WTC11 (cell line): Measurements from ENCODE around the gene ERC1.

Experiments
- CBFB ChIP-seq: sonication (generic); formaldehyde crosslinking; IDR thresholded peaks from 2 replicates; pipeline ENCODE4 v1.8.1; 2022; ENCODE audit warnings: mild to moderate bottlenecking, low read depth, missing genetic modification reagents
- CTCF ChIP-seq: fragments of 200-600 bp; IDR thresholded peaks from 2 replicates; pipeline ENCODE4 v1.8.0; 2022; ENCODE audit warnings: antibody characterized with exemption
- FOXP1 ChIP-seq: sonication (generic); formaldehyde crosslinking; IDR thresholded peaks from 2 replicates; pipeline ENCODE4 v1.8.0; 2022; ENCODE audit warnings: missing genetic modification reagents, mild to moderate bottlenecking, moderate library complexity, borderline replicate concordance
- NFYB ChIP-seq: sonication (generic); formaldehyde crosslinking; conservative IDR thresholded peaks from 2 replicates; pipeline ENCODE4 v1.8.0; 2022; ENCODE audit warnings: low read depth, missing genetic modification reagents
- NR1H2 ChIP-seq: sonication (generic); formaldehyde crosslinking; IDR thresholded peaks from 2 replicates; pipeline ENCODE4 v1.9.0; 2021; ENCODE audit warnings: mild to moderate bottlenecking, moderate library complexity, missing genetic modification reagents
- OVOL2 ChIP-seq: fragments of 250-450 bp; sonication (Bioruptor Pico); IDR thresholded peaks from 2 replicates; pipeline ENCODE4 v1.9.0; 2021; ENCODE audit warnings: mild to moderate bottlenecking, borderline replicate concordance
- ZBTB21 ChIP-seq: sonication (generic); formaldehyde crosslinking; IDR thresholded peaks from 2 replicates; pipeline ENCODE4 v1.8.1; 2023; ENCODE audit warnings: mild to moderate bottlenecking, missing genetic modification reagents, borderline replicate concordance
- ZNF121 ChIP-seq: sonication (generic); formaldehyde crosslinking; IDR thresholded peaks from 2 replicates; pipeline ENCODE4 v1.8.0; 2023; ENCODE audit warnings: missing genetic modification reagents
- ZSCAN18 ChIP-seq: fragments of 250-450 bp; sonication (Bioruptor Pico); IDR thresholded peaks from 2 replicates; pipeline ENCODE4 v2.1.2; 2022; ENCODE audit warnings: mild to moderate bottlenecking, moderate library complexity
- TF ChIP-seq, protein P1 (sequence below): sonication (generic); formaldehyde crosslinking; IDR thresholded peaks from 2 replicates; pipeline ENCODE4 v1.8.0; 2022; ENCODE audit warnings: mild to moderate bottlenecking, missing genetic modification reagents
- TF ChIP-seq, protein P2 (sequence below): sonication (generic); formaldehyde crosslinking; IDR thresholded peaks from 2 replicates; pipeline ENCODE4 v1.8.1; 2023; ENCODE audit warnings: mild to moderate bottlenecking, moderate library complexity, missing genetic modification reagents

DNA sequence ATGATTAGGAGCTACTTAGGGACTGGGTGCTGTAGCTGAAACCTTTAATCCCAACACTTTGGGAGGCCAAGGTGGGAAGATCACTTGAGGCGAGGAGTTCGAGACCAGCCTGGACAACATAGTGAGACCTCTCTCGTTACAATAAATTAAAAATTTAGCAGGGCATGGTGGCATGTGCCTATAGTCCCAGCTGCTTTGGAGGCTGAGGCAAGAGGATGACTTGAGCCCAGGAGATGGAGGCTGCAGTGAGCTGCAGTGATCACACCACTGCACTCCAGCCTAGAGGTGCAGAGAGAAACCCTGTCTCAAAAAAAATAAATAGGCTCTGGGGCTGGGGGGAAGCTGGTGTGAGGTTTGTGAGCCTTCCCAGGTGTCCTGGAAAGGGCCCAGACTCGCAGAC, 506.1 kb downstream of the ERC1 start:
- TF ChIP-seq CTCF = no peak
- TF ChIP-seq ZNF121 (CRISPR knock-in tag) = no peak
- no peak for TF ChIP-seq ZBTB21 (CRISPR knock-in tag)
- no peak for TF ChIP-seq NR1H2 (CRISPR knock-in tag)
- TF ChIP-seq CBFB = no peak
- TF ChIP-seq, protein P1, sequence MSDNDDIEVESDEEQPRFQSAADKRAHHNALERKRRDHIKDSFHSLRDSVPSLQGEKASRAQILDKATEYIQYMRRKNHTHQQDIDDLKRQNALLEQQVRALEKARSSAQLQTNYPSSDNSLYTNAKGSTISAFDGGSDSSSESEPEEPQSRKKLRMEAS (CRISPR knock-in tag) = no peak
- no peak for TF ChIP-seq NFYB (CRISPR knock-in tag)
- TF ChIP-seq OVOL2 (CRISPR knock-in tag) = no peak
- TF ChIP-seq FOXP1 (CRISPR knock-in tag) = no peak
- no peak for TF ChIP-seq ZSCAN18 (CRISPR knock-in tag)
- TF ChIP-seq, protein P2, sequence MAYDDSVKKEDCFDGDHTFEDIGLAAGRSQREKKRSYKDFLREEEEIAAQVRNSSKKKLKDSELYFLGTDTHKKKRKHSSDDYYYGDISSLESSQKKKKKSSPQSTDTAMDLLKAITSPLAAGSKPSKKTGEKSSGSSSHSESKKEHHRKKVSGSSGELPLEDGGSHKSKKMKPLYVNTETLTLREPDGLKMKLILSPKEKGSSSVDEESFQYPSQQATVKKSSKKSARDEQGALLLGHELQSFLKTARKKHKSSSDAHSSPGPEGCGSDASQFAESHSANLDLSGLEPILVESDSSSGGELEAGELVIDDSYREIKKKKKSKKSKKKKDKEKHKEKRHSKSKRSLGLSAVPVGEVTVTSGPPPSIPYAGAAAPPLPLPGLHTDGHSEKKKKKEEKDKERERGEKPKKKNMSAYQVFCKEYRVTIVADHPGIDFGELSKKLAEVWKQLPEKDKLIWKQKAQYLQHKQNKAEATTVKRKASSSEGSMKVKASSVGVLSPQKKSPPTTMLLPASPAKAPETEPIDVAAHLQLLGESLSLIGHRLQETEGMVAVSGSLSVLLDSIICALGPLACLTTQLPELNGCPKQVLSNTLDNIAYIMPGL = no peak
